ENCODE data around the gene SDK2.
A peak's percentile ranks its signal among the peaks of the same experiment; 100 is the strongest.

SDK2 gene

DNA sequence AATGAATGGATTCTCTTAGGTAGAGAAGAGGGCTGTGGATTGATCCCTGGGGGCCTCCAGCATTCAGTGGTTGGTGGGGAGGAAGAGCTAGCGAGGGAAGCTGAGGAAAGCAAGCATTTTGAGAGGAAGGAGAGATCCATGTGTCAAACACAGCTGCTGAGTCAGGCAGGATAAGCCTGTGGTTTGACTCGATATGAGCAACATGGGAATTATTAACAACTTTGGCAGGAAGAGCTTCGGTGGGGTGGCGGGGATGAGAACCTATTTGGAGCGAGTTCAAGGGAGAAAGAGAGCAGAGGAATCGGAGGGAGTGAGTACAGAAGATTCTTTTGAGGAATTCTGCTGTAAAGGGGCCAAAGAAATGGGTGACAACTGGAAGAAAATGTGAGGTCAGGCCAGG, 273.0 kb downstream of the SDK2 start:
- DNase-seq (ENCODE audit: low read depth in 1 of 2, low spot score in 1 of 2): no peak

DNA sequence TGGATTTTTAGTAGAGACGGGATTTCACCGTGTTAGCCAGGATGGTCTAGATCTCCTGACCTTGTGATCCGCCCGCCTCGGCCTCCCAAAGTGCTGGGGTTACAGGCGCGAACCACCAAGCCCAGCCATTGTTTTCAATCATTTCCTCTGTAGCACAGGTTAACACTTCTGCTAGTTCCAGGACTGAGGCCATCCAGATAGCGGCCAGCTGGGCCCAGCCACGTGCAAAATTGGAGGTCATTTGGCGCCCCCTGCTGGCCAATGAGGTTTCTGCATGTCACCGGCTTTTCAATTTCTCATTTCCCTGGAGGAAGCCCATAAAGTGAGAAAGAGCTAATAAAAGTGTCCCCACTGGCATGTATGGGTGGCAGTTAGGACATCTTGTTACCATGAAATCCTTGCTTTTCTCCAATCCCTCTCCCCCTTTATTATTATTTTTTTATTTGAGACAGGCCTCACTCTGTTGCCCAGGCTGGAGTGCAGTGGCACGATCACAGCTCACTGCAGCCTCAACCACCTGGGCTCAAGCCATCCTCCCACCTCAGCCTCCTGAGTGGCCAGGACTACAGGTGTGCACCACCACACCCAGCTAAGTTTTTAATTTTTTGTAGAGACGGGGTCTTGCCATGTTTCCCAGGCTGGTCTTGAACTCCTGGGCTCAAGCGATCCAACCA, 274.3 kb downstream of the SDK2 start:
- peak; percentile 62 to 78 for DNase-seq (ENCODE audit: low read depth in 1 of 2, low spot score in 1 of 2)

DNA sequence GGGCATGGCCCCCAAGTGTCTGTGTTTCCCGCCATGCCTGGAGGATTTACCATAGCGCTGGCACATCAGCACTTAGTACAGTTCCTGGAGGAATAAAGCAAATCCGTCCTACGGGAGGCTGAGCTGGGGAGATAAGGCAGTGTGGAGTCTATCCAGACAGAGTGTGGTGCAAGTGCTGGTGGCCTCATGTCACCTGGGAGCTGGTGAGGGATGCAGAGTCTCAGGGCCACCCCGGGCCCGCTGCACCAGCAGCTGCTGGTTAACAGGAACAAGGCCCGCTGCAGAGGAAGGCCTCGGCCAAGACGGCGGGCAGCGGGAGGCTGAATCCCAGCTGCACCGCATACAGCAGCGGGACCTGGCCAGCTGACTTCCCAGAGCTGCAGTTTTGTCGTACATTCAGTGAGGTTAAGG, 275.1 kb downstream of the SDK2 start:
- no peak for DNase-seq (ENCODE audit: low read depth in 1 of 2, low spot score in 1 of 2)

GRCh38 chr17:73368085-73368631, 276.1 kb downstream of the SDK2 start:
- no peak for DNase-seq (ENCODE audit: low read depth in 1 of 2, low spot score in 1 of 2)

DNA sequence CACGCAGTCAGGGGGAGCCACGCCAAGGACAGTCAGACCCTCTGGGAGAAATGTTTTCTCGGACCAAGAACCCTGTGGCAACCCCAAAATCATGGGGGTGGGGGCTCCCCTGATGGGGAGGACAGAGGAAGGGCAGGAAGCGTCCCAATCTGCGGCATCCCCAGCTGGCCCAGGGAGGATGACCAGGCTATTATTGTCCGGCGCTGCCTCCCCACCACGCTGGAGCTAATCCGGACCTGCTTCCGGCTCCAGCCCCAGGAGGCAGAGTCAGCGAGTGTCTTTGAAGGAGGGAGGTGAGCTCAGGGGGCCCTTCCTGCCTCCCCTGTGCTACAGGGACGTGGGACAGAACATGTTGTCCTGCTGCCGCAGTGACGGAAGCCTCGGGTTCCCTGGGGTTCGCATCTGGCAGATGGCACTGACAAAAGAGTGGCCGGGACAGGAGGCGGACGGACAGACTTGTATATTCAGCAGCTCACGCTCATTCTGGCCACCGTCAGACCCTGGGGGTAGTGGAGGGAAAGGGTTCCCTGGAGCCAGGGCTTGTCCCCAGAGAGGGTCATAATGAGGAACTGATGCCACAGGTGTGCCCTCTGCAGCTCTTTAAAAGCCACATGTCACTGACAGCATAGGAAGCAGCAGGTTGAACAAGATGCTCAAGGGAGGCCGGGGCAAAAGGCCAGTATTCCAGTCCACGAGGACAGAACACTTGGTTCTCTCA, 278.2 kb downstream of the SDK2 start:
- no peak for DNase-seq (ENCODE audit: low read depth in 1 of 2, low spot score in 1 of 2)

DNA sequence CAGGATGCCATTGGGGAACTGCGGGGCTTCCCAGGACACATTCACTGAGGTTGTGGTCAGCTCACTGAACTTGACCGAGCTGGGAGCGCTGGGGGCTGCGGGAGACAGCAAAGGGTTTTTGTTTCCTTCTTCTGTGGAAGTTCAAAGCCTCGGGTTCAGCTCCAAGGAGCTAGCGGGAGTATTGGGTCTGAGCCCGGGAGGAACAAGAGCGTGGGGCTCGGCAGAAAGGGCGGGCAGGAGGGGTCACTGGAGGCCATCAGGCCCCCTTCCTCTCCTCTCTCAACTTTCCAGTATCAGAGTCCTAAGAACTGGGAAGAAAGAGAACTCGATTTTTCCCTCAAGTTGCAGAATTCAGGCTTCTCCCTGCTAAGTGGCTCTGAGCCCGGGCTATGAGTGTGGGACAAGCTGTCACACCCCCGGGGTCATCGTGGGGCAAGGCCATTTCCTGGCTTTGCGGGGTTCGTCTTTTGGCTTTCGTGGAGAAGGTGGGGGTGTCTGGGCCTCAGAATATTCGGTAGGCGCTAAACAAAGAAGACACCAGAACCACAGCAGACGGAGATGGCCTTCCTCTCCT, 278.9 kb downstream of the SDK2 start:
- no peak for DNase-seq (ENCODE audit: low read depth in 1 of 2, low spot score in 1 of 2)

- no peak for DNase-seq (ENCODE audit: low read depth in 1 of 2, low spot score in 1 of 2)
These were observed 280.1 kb downstream of the SDK2 start for GRCh38 chr17:73364155-73364522.

- no peak for DNase-seq (ENCODE audit: low read depth in 1 of 2, low spot score in 1 of 2)
These were observed 280.6 kb downstream of the SDK2 start for GRCh38 chr17:73363442-73364154.

- no peak for DNase-seq (ENCODE audit: low read depth in 1 of 2, low spot score in 1 of 2)
These were observed 281.5 kb downstream of the SDK2 start for GRCh38 chr17:73362697-73363096.

GRCh38 chr17:73360961-73361761, 283.1 kb downstream of the SDK2 start:
- no peak for DNase-seq (ENCODE audit: low read depth in 1 of 2, low spot score in 1 of 2)

GRCh38 chr17:73359987-73360410, 284.2 kb downstream of the SDK2 start:
- DNase-seq (ENCODE audit: low read depth in 1 of 2, low spot score in 1 of 2): no peak

DNA sequence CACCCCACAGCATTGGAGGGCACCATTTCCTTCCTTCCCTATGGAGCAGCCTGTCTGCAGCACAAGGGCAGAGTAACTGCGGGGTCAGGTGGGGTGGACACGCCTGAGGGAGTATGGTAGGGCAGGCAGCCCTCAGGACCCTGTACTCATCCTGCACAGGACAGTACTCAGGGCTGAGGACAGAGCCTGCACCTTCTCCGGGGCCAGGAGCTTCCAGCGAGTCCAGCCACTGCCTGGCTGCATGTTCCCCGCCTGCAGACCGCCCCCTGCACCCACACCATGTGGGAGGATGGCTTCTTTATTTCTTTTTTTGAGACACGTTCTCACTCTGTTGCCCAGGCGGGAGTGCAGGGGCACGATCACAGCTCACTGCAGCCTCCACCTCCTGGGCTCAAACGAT, 284.9 kb downstream of the SDK2 start:
- no peak for DNase-seq (ENCODE audit: low read depth in 1 of 2, low spot score in 1 of 2)

GRCh38 chr17:73358668-73359067, 285.6 kb downstream of the SDK2 start:
- DNase-seq (ENCODE audit: low read depth in 1 of 2, low spot score in 1 of 2): no peak

- no peak for DNase-seq (ENCODE audit: low read depth in 1 of 2, low spot score in 1 of 2)
These were observed 286.3 kb downstream of the SDK2 start for GRCh38 chr17:73357981-73358380.

DNA sequence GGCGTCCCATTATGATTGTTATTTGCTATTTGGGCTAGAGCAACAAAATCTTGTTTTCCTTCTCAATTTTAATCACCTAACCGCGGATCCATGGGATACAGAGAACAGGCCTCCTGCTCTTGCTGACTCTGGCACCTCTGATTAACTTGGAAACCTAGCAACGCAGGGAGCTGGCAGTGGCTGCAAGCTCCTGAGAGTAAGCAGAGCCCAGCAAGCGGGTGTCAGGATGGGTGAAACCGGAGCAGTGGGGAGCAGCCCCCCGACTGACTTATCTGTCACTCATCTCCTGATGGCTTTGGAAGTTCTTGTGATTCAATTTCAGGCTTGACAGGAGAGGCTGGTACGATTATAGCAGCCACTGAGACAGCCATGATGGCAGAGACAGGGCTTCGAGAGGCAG, 286.9 kb downstream of the SDK2 start:
- no peak for DNase-seq (ENCODE audit: low read depth in 1 of 2, low spot score in 1 of 2)

- DNase-seq (ENCODE audit: low read depth in 1 of 2, low spot score in 1 of 2): no peak
These were observed 287.6 kb downstream of the SDK2 start for GRCh38 chr17:73356561-73357170.

- DNase-seq (ENCODE audit: low read depth in 1 of 2, low spot score in 1 of 2): no peak
These were observed 289.6 kb downstream of the SDK2 start for GRCh38 chr17:73354423-73355284.

GRCh38 chr17:73352261-73352660, 292.0 kb downstream of the SDK2 start:
- DNase-seq (ENCODE audit: low read depth in 1 of 2, low spot score in 1 of 2): no peak

DNA sequence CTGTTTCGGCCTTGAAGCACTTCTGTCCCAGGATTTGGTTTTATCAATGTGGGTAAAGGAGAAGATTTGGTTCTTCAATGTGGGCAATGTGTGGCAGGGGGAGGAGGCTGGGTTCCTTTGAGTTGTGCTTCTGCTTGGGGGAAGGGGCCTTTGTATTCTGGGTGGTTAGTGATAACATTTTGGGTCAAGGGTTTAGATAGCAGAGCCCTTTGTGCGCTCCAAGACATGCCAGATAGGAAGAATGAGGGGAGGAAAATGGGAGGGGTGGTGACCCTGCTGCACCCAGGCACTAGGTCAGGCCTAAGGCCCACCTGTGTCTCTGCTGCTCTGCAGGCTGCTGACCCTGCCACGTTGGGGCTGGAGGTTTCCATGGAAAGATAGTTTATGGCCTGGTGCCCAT, 292.5 kb downstream of the SDK2 start:
- DNase-seq (ENCODE audit: low read depth in 1 of 2, low spot score in 1 of 2): no peak

All from activated T-helper 1 cell treated with anti-CD3 and anti-CD28 coated beads, Interleukin-2, amount 50 U/mL, for 16 hours (primary cell).